Neural progenitor cell (in vitro differentiated cells): ENCODE measurements around the gene SNX25. TPM values are rescaled to one million over a fixed set of nuclear protein-coding genes. Genes with fewer than 3 reads are reported as not detected.

Experiments
- DNase-seq: peaks from one replicate; pipeline ENCODE4 v3.0.0-alpha.2; 2016; ENCODE audit warnings: low spot score
- H2AFZ ChIP-seq: fragments of 200-600 bp; sonication (generic); replicated peaks from 2 replicates; pipeline ENCODE4 v1.6.1; 2016; ENCODE audit warnings: antibody characterized with exemption
- H3F3A ChIP-seq: fragments of 200-600 bp; sonication (generic); 2 replicates; pipeline ENCODE4 v1.6.1; 2016; ENCODE audit warnings: antibody characterized with exemption, low read depth
- H3K27ac ChIP-seq: fragments of 200-600 bp; sonication (generic); 2 replicates; pipeline ENCODE4 v1.5.1; 2016; ENCODE audit warnings: mild to moderate bottlenecking
- H3K27me3 ChIP-seq: fragments of 200-600 bp; sonication (generic); 2 replicates; pipeline ENCODE4 v1.6.1; 2016; ENCODE audit warnings: mild to moderate bottlenecking, moderate library complexity
- H3K36me3 ChIP-seq: fragments of 200-600 bp; sonication (generic); 2 replicates; pipeline ENCODE4 v1.5.1; 2016
- H3K4me1 ChIP-seq: fragments of 200-600 bp; sonication (generic); 2 replicates; pipeline ENCODE4 v1.6.1; 2016; ENCODE audit warnings: mixed run types
- H3K4me2 ChIP-seq: fragments of 200-600 bp; sonication (generic); 2 replicates; pipeline ENCODE4 v1.6.1; 2016
- H3K4me3 ChIP-seq: fragments of 200-600 bp; sonication (generic); 2 replicates; pipeline ENCODE4 v1.5.1; 2016
- H3K79me2 ChIP-seq: fragments of 200-600 bp; sonication (generic); 2 replicates; pipeline ENCODE4 v1.6.1; 2016; ENCODE audit warnings: low read depth
- H3K9ac ChIP-seq: fragments of 200-600 bp; sonication (generic); 2 replicates; pipeline ENCODE4 v1.6.1; 2016
- H3K9me3 ChIP-seq: fragments of 200-600 bp; sonication (generic); 2 replicates; pipeline ENCODE4 v1.5.1; 2016; ENCODE audit warnings: low read depth
- H4K20me1 ChIP-seq: fragments of 200-600 bp; sonication (generic); 2 replicates; pipeline ENCODE4 v1.6.1; 2016; ENCODE audit warnings: low read depth
- H3K27ac Mint-ChIP-seq: 3 replicates; pipeline ENCODE4 v1.8.0; 2021; ENCODE audit warnings: mixed read lengths
- H3K27me3 Mint-ChIP-seq: 2 replicates; pipeline ENCODE4 v1.8.0; 2022; ENCODE audit warnings: low read depth, mild to moderate bottlenecking, inconsistent platforms, moderate library complexity, mixed read lengths; ENCODE audit not compliant: insufficient read depth
- H3K36me3 Mint-ChIP-seq: 3 replicates; pipeline ENCODE4 v1.8.0; 2021; ENCODE audit warnings: mixed read lengths
- H3K4me1 Mint-ChIP-seq: 3 replicates; pipeline ENCODE4 v1.8.0; 2021; ENCODE audit warnings: mixed read lengths
- H3K4me3 Mint-ChIP-seq: 3 replicates; pipeline ENCODE4 v1.8.0; 2021; ENCODE audit warnings: mild to moderate bottlenecking, moderate library complexity, mixed read lengths
- H3K9me3 Mint-ChIP-seq: 3 replicates; pipeline ENCODE4 v1.8.0; 2020; ENCODE audit warnings: mixed read lengths
- CTCF ChIP-seq: fragments of 200-600 bp; sonication (generic); IDR thresholded peaks from 2 replicates; pipeline ENCODE4 v1.5.1; 2017; ENCODE audit warnings: antibody characterized with exemption, mild to moderate bottlenecking
- EZH2 ChIP-seq: fragments of 200-600 bp; sonication (generic); IDR thresholded peaks from 2 replicates; pipeline ENCODE4 v1.6.1; 2017; ENCODE audit warnings: antibody characterized with exemption, mild to moderate bottlenecking, moderate library complexity
- EZH2phosphoT487 ChIP-seq: fragments of 200-600 bp; sonication (generic); IDR thresholded peaks from 2 replicates; pipeline ENCODE4 v1.6.1; 2017; ENCODE audit warnings: antibody characterized with exemption
- total RNA-seq: library from RNA; depleted of rRNA; stranded (reverse); fragments of >200 nt; gene quantifications from 2 replicates; pipeline ENCODE4 v1.2.3, GENCODE V29; 2015; ENCODE audit warnings: low replicate concordance

Gene SNX25
- total RNA-seq, 1 donor from 2014 or later, result 50.8 TPM

DNA sequence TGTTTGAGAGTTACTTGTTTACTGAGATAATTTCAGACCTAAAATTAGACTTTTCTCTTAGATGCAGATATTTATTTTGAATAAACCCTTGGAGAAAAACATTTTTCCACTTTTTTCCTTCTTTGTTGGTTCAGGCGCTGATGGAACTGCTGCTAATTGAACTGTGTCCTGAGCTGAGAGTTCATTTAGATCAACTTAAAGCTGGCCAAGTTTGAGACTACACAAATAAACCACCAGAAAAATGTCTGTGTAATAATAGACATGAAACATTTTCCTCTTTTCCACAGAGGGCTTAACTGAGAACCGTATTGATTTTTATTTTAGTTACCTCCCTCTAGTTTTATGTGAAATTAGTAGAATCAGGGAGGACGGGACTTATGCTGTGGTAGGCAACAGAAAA is 153.9 kb downstream of the SNX25 start:
- Mint-ChIP-seq H3K27ac (no peak overlapping the region), H3K36me3 (peaks cover 14% of the 10 kb centered on the region), H3K4me1 (peaks cover 8% of the 10 kb centered on the region), H3K9me3 (no peaks in the 10 kb centered on the region), H3K4me3 (no peak overlapping the region), H3K27me3 (no peaks in the 10 kb centered on the region)
- TF ChIP-seq EZH2 (no peak), CTCF (no peak), EZH2phosphoT487 (no peak)
- no peak overlapping the region for H2AFZ ChIP-seq
- no peaks in the 10 kb centered on the region for H3F3A ChIP-seq
- no peaks in the 10 kb centered on the region for H3K79me2 ChIP-seq
- H3K27ac ChIP-seq, result no peak overlapping the region
- H3K4me3 ChIP-seq, result no peak overlapping the region
- no peaks in the 10 kb centered on the region for H3K27me3 ChIP-seq
- H3K9me3 ChIP-seq, result no peaks in the 10 kb centered on the region
- H3K9ac ChIP-seq, result no peak overlapping the region
- no peak for DNase-seq
- no peaks in the 10 kb centered on the region for H4K20me1 ChIP-seq
- H3K4me1 ChIP-seq, result no peaks in the 10 kb centered on the region
- H3K4me2 ChIP-seq, result no peak overlapping the region
- H3K36me3 ChIP-seq, result no peaks in the 10 kb centered on the region

GRCh38 chr4:185364886-185365285 is 155.5 kb downstream of the SNX25 start:
- Histone ChIP-seq H3K27me3 (no peaks in the 10 kb centered on the region), H3K27ac (no peak overlapping the region), H3F3A (no peaks in the 10 kb centered on the region), H3K4me2 (no peak overlapping the region), H2AFZ (no peak overlapping the region), H3K4me1 (peaks cover 4% of the 10 kb centered on the region), H3K4me3 (no peak overlapping the region), H3K9ac (no peak overlapping the region), H3K36me3 (no peaks in the 10 kb centered on the region), H3K79me2 (no peaks in the 10 kb centered on the region), H3K9me3 (no peaks in the 10 kb centered on the region), H4K20me1 (no peaks in the 10 kb centered on the region)
- TF ChIP-seq EZH2 (no peak), EZH2phosphoT487 (no peak)
- no peaks in the 10 kb centered on the region for H3K27me3 Mint-ChIP-seq
- no peak overlapping the region for H3K4me3 Mint-ChIP-seq
- H3K4me1 Mint-ChIP-seq, result peaks cover 5% of the 10 kb centered on the region
- no peak overlapping the region for H3K27ac Mint-ChIP-seq
- H3K36me3 Mint-ChIP-seq, result peaks cover 9% of the 10 kb centered on the region
- DNase-seq, result no peak
- no peaks in the 10 kb centered on the region for H3K9me3 Mint-ChIP-seq

DNA sequence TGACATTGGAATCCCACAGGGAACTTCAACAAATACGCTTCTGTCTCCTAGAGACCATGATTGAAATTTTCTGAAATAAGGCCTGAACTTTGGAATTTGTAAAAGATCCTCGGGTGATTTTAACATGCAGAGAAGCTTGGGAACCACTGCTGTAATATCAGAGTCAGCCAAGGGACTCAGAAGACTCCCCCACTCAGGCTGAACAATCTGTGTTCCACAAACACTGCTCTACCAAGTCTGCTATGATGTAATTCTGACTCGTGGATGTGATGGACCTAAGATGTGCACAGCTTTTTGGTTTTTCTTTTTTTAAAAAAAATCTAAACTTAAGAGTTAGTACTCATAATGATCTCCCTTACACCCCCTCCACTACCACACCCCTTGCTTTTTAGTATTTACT is 160.3 kb downstream of the SNX25 start:
- peaks cover 11% of the 10 kb centered on the region for H3K4me1 ChIP-seq
- no peak overlapping the region for H2AFZ ChIP-seq
- no peak overlapping the region for H3K4me3 ChIP-seq
- TF ChIP-seq EZH2, result no peak
- no peak for TF ChIP-seq CTCF
- no peak for TF ChIP-seq EZH2phosphoT487
- H3K27ac ChIP-seq, result no peak overlapping the region
- H3K27ac Mint-ChIP-seq, result no peak overlapping the region
- no peak overlapping the region for H3K9ac ChIP-seq
- no peaks in the 10 kb centered on the region for H3K36me3 ChIP-seq
- no peak overlapping the region for H3K4me2 ChIP-seq
- no peaks in the 10 kb centered on the region for H3K9me3 Mint-ChIP-seq
- no peaks in the 10 kb centered on the region for H3K27me3 ChIP-seq
- no peaks in the 10 kb centered on the region for H3K9me3 ChIP-seq
- peaks cover 7% of the 10 kb centered on the region for H3K36me3 Mint-ChIP-seq
- no peak for DNase-seq
- no peaks in the 10 kb centered on the region for H3K79me2 ChIP-seq
- no peak overlapping the region for H3K4me3 Mint-ChIP-seq
- peaks cover 5% of the 10 kb centered on the region for H3K4me1 Mint-ChIP-seq
- H3K27me3 Mint-ChIP-seq, result no peaks in the 10 kb centered on the region
- no peaks in the 10 kb centered on the region for H4K20me1 ChIP-seq
- no peaks in the 10 kb centered on the region for H3F3A ChIP-seq

DNA sequence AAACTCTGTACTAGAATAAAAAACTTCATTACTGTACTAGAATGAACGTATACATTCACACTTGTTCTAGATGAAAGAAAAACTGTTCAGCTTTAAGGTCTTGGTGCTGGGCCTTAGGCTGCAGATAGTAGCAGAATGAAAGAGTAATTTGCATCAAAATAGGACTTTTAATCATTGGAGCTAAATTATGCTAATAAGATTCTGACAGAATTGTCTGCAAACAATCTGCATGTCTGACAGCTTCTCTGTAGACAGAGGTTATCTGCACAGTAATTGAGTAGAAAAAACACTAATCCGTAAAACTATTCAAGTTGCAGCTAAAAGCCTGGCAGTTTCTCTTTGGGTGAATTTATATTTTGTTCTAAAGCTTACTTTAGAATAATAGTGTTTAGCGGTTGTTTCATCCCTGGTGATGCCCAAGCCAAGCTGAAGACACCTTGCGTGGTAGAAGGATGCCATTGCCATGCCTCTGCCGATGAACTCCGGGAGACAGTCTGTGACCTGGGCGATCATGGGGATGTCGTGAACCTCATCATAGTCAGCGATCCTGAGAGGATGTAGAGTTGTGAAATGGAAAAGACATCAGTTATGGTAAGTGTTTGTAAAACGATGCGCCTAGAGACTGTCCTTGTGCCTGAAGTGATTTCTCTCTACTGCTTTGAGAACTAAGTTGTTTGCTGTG is 161.0 kb downstream of the SNX25 start:
- Histone ChIP-seq H3K4me3 (no peak overlapping the region), H3K4me1 (peaks cover 11% of the 10 kb centered on the region), H3K36me3 (no peaks in the 10 kb centered on the region), H4K20me1 (no peaks in the 10 kb centered on the region), H3K4me2 (no peak overlapping the region), H3K9me3 (no peaks in the 10 kb centered on the region), H3F3A (no peaks in the 10 kb centered on the region), H3K9ac (no peak overlapping the region), H3K27ac (no peak overlapping the region), H3K27me3 (no peaks in the 10 kb centered on the region), H3K79me2 (no peaks in the 10 kb centered on the region), H2AFZ (no peak overlapping the region)
- peaks cover 5% of the 10 kb centered on the region for H3K4me1 Mint-ChIP-seq
- H3K27me3 Mint-ChIP-seq, result no peaks in the 10 kb centered on the region
- no peaks in the 10 kb centered on the region for H3K9me3 Mint-ChIP-seq
- TF ChIP-seq EZH2 (no peak), CTCF (no peak), EZH2phosphoT487 (no peak)
- peak; percentile 16 for DNase-seq
- H3K4me3 Mint-ChIP-seq, result peak overlapping the region; percentile 3
- H3K27ac Mint-ChIP-seq, result no peak overlapping the region
- H3K36me3 Mint-ChIP-seq, result peaks cover 8% of the 10 kb centered on the region
